ENCODE measurements around the gene NDE1. TPM values are rescaled to one million over a fixed set of nuclear protein-coding genes. Genes with fewer than 3 reads are reported as not detected.

Gene NDE1
- total and polyA plus RNA-seq, 2 of the 8 experiments (the other 6 are each of a cell fraction or from before 2014, with no cell fraction given): 13.3 to 41.3 TPM

DNA sequence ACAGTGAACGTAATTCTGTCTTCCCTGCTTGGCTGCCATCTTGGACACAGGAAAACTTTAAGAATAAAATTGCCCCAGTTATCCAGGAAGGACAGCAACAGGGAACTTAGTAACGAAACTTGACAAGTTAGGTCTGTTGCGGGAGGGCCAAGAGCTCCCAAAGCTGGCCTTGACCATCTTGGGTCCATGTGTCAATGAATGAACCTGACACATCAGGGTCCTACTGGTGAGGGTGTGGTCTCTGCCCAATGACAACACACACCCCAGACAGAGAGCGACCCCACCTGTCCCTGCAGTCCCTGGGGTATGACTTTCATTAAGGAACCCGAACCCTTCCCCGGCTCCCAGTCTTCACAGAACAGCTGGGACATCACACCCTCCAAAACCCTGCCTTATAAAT is 96.3 kb downstream of the NDE1 start:
- no peak overlapping the region for H4K8ac ChIP-seq (ENCODE audit: extremely low read depth, insufficient read depth, low read length)
- no peak for FAIRE-seq
- no peaks in the 10 kb centered on the region for H3K27me3 ChIP-seq (replicated peaks in 1 of 4; ENCODE audit: control insufficient read depth in 3 of 4, extremely low read depth in 1 of 4, insufficient read depth in 3 of 4, low read length in 3 of 4)
- H3K27ac ChIP-seq (ENCODE audit: low read depth, low read length): no peak overlapping the region
- no peak overlapping the region for H2BK12ac ChIP-seq (ENCODE audit: low read depth, low read length)
- H4K91ac ChIP-seq (replicated peaks; ENCODE audit: insufficient read length, low read length): no peak overlapping the region
- DNase-seq (ENCODE audit: low read depth in 1 of 2, low spot score in 2 of 2): no peak
- no peak overlapping the region for H2BK15ac ChIP-seq (ENCODE audit: low read length)
- H3K9me3 ChIP-seq (ENCODE audit: insufficient read depth in 2 of 2, low read depth in 1 of 2, low read length in 1 of 2): no peaks in the 10 kb centered on the region
- no peaks in the 10 kb centered on the region for H3K79me2 ChIP-seq (ENCODE audit: control insufficient read depth in 1 of 2, insufficient read depth in 2 of 2, low read length in 2 of 2)
- no peak overlapping the region for H3K56ac ChIP-seq (replicated peaks; ENCODE audit: insufficient read length, low read depth, low read length)
- no peaks in the 10 kb centered on the region for H3K36me3 ChIP-seq (ENCODE audit: control insufficient read depth in 2 of 4, insufficient read depth in 4 of 4, low read length in 3 of 4)
- no peak overlapping the region for H2AK5ac ChIP-seq (ENCODE audit: low read depth, low read length)
- ChIA-PET POLR2A (ENCODE audit: partially characterized antibody) (no interaction called here), CTCF (ENCODE audit: partially characterized antibody) (interaction anchor here (1.2 to 2.0 kb wide), 2 partner anchors 9 to 15 kb away, joined by 3 to 10 read pairs; no protein-coding TSS in a partner anchor)
- no peak overlapping the region for H2BK5ac ChIP-seq (ENCODE audit: low read depth, low read length)
- H3K4ac ChIP-seq (replicated peaks; ENCODE audit: insufficient read length, low read depth, low read length): no peak overlapping the region
- no peaks in the 10 kb centered on the region for H3K23me2 ChIP-seq (ENCODE audit: low read depth, low read length)
- H4K20me1 ChIP-seq (replicated peaks in 1 of 2; ENCODE audit: control insufficient read depth in 1 of 2, insufficient read depth in 2 of 2, low read length in 2 of 2): no peaks in the 10 kb centered on the region
- H3K4me1 ChIP-seq (replicated peaks in 1 of 4; ENCODE audit: control insufficient read depth in 3 of 4, insufficient read depth in 4 of 4, low read length in 3 of 4): no peaks in the 10 kb centered on the region; a peak in 1 of 7 replicates
- no peak overlapping the region for H2AFZ ChIP-seq (ENCODE audit: low read length)
- no peak overlapping the region for H2BK120ac ChIP-seq (replicated peaks; ENCODE audit: low read depth, low read length)
- no peaks in the 10 kb centered on the region for H3K79me1 ChIP-seq (ENCODE audit: low read depth, low read length)
- H3K9ac ChIP-seq (replicated peaks in 1 of 4; ENCODE audit: extremely low read depth in 1 of 4, low read depth in 3 of 4, low read length in 3 of 4): no peak overlapping the region
- H3K23ac ChIP-seq (ENCODE audit: insufficient read length): no peak overlapping the region
- H3K14ac ChIP-seq (ENCODE audit: insufficient read length): no peak overlapping the region
- no peak overlapping the region for H3K4me3 ChIP-seq (ENCODE audit: extremely low read depth in 1 of 4, insufficient read depth in 2 of 4, low read depth in 3 of 4, low read length in 4 of 4)
- no peak overlapping the region for H3K4me2 ChIP-seq (ENCODE audit: insufficient read depth in 1 of 2, low read depth in 2 of 2, low read length in 2 of 2)
- H3K18ac ChIP-seq (ENCODE audit: extremely low read depth, low read length): no peak overlapping the region
- WGBS, 2 experiments (ENCODE audit: extremely low coverage in 1 of 2, insufficient coverage in 1 of 2, insufficient read length in 1 of 2, insufficient replicate concordance in 2 of 2, low coverage in 1 of 2, low lambda C conversion rate in 2 of 2, missing lambda C conversion rate in 1 of 2): 85% methylated on average over 6 of the region's 6 CpGs; no CpG with 5 or more reads in 1 of the 2 experiments
- no peak overlapping the region for H4K5ac ChIP-seq (ENCODE audit: insufficient read length, low read depth, low read length)
- no peak overlapping the region for H2BK20ac ChIP-seq (ENCODE audit: low read length)
- TF ChIP-seq GABPA (IDR thresholded peaks at IDR 0.05; ENCODE audit: borderline replicate concordance, insufficient read depth, low read length) (no peak), SP2 (IDR thresholded peaks at IDR 0.05; ENCODE audit: low read length) (no peak), TAF7 (optimal IDR thresholded peaks at IDR 0.05; ENCODE audit: borderline replicate concordance, low read depth, low read length) (no peak), FOSL1 (IDR thresholded peaks at IDR 0.05; ENCODE audit: insufficient read depth, low read depth, low read length) (no peak), PHF8 (conservative IDR thresholded peaks at IDR 0.05; ENCODE audit: low read depth, low read length) (no peak), SP4 (IDR thresholded peaks at IDR 0.05; ENCODE audit: low read length) (no peak), SIN3A (conservative IDR thresholded peaks at IDR 0.05 in 1 of 2, IDR thresholded peaks at IDR 0.05 in 1 of 2; ENCODE audit: low read depth in 1 of 2, low read length in 2 of 2) (no peak), TAF1 (IDR thresholded peaks at IDR 0.05; ENCODE audit: low read depth, low read length) (no peak), NANOG (IDR thresholded peaks at IDR 0.05; ENCODE audit: insufficient read depth, low read depth, low read length, poor library complexity, severe bottlenecking) (no peak), POU5F1 (IDR thresholded peaks at IDR 0.05; ENCODE audit: low read depth, low read length) (no peak), NRF1 (IDR thresholded peaks at IDR 0.05; ENCODE audit: low read depth, low read length) (no peak), KDM4A (IDR thresholded peaks at IDR 0.05; ENCODE audit: low read depth, low read length, severe bottlenecking) (no peak), CBX5 (IDR thresholded peaks at IDR 0.05; ENCODE audit: low read depth, low read length) (no peak), EZH2 (IDR thresholded peaks at IDR 0.05; ENCODE audit: low read depth, low read length, severe bottlenecking) (no peak)

Data from H1 (cell line).